Right renal cortex interstitium (tissue), 3 donors: ENCODE measurements around the gene BLID. TPM values are rescaled to one million over a fixed set of nuclear protein-coding genes. Genes with fewer than 3 reads are reported as not detected.

ENCODE experiments used
- DNase-seq, 3 donors: peaks; one replicate each; pipeline ENCODE4 v3.0.0-alpha.2; 2013; ENCODE audit warnings: low read depth in 3 of 3, low spot score in 2 of 3
- polyA plus RNA-seq, 3 donors: library from polyadenylated mRNA; unstranded; fragments of 120-200 nt; gene quantifications; one replicate each; pipeline ENCODE4 v1.2.1, GENCODE V29; 2013; ENCODE audit not compliant: insufficient read length in 3 of 3

Gene BLID
- polyA plus RNA-seq, 3 donors = not detected

- DNase-seq = no peak
Observed at GRCh38 chr11:122107566-122107965, 8.4 kb downstream of the BLID start.

DNA sequence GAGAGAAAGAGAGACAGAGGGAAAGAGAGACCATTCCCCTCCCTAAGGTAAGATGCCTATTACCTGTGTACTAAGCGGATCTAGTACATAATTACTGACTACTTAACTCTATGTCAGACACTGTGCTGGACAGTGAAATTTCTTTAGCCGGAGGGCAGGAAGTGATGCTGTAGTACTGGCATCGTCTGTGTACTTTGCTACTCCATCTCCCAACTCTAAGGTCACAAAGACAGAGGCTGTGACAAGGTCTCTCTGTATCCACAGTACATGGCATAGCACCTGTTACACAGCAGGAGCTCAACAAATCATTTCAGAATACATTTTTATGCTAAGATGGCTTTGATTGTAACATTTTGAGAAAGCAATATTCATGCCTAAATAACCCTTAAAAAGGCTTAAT lies 9.0 kb downstream of the BLID start:
- DNase-seq = no peak

DNA sequence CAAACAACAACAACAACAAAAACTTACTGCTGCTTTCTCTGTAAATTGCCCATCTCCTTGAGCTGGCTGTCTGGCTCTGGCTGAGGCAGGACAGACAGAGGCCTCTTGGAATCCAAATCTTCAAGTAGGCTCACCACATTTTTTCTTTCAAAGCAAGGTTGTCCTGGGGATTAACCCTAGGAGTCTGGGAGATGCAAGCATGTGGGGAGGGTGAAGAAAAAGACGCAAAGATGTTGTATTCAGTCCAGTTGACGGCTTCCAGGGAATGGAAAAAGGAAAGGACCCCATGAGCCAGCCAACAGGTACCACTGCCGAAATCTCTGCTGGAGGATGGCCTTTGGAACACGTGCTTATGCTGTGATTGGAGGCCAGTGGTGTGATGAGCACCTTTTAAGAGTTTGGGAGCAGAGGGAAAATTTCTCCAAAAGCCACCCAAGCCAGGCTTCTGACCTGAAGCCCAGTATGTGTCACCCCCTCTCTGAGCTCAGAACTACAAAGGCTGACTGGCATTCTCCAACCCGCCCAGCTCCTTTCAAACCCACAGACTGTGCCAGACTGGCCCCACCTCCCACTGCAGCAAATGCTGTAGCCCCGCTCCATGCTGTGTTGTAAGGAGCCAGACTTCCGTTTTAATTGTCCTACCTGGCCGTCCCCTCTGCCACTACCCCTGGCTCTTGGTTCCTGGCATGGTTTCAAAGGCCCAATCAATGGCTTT lies 10.8 kb downstream of the BLID start:
- no peak for DNase-seq

DNA sequence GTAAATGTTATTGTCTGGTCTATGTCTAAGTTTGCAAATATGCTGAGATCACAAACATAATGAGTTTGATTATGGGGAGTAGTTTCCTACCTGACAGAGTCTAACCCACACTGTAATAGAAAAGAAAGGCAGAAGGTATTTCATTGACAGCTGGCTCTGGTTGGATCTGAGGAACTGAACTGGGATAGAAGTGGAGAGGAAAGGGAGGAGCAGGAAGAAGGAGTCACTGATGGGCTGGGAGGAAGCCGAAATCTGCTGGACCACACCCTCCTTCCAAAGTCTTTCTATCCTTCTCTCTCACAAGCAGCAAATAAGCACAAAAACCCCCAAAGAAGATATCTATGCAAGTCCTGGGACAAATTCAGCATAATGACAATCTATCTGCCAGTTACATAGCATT lies 11.7 kb downstream of the BLID start:
- DNase-seq = no peak

DNA sequence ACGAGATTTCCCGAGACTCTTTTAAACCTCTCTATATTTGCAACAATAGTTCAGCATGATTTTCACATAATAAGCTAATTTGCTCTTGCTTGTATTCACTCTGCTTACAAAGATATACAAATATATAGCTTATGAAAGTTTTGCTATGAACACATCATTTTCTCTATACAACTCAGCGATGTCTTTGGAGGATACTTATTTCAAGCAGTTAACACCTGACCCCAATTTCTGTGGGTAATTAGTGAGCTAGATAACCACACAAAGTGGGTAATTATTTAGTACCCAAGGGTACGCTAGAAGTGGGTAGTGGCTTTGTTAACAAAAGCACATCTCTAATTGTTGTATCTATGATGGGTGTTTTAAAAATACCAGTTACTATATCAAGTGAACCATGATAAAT lies 12.3 kb downstream of the BLID start:
- DNase-seq = no peak

DNA sequence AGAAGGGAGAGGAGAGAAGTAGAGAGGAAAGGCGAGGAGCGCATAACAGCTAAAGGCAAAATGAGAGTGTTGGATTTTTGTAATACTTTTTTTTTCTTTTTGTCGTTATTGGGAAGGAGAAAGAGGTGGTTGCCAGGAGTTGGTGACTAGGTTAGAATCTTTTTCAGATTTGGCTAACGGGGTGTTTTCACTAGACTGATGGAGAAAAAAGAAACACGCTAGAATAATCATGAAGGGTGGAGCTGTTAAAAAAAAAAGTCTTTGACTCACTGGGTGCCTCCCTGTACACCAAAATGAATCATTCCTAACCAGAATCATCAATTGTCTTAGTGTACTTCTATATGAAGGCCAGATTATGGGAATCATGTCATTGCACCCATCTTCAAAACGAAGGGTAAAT lies 12.7 kb downstream of the BLID start:
- no peak for DNase-seq

- DNase-seq = no peak
Observed at GRCh38 chr11:122102426-122102825, 13.6 kb downstream of the BLID start.

GRCh38 chr11:122101625-122102291 lies 14.3 kb downstream of the BLID start:
- peak in 2 of 3 donors; percentile 80 to 81 for DNase-seq

DNA sequence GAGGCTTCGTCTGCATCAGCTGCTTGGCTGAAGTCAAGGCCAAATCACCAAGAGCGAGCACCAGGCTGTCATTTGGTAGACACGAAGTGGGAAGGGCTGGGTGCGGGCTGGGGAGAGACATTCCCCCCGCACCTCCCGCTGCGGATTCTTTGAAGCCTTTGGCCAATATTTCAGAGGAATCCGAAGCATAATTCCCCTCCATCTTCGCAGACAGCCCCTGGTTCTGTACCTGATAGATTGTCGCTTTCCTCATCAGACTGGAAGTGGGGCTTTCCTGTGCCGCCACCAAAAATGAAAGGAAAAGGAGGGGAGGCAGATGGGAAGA lies 15.3 kb downstream of the BLID start:
- DNase-seq = no peak

DNA sequence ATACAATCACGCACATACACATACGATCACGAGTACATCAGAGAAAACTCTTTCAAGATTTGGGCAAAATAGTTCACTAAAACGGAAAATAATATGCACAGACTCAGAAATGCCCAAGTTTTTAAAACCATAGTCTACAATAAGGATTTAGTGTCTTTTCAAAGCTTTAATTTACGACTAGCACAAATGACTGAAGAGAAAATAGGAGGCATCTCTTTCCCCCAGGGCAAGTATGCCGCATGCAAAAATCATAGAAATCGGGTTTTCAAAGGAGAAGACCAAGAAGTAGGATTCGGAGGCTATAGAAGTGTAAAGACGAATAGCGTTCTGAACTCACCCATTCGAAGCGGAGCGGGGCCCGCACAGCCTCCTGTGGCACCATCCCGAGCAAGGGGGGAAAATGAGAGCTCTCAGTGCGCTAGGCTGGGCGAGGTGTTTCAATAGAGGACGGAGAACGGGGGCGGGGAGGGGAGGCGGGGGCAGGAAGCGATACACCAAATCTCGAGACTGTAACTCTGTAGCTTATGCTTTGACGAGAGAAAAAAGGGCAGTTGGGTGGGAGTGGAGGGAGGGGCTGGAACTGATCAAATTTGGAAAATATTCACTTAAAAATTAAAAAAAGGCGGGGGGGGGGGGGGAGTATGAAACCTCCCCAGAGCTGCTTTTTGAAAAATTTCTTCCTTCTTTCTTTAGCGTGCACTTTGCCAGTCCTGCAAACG lies 15.8 kb downstream of the BLID start:
- no peak for DNase-seq

DNA sequence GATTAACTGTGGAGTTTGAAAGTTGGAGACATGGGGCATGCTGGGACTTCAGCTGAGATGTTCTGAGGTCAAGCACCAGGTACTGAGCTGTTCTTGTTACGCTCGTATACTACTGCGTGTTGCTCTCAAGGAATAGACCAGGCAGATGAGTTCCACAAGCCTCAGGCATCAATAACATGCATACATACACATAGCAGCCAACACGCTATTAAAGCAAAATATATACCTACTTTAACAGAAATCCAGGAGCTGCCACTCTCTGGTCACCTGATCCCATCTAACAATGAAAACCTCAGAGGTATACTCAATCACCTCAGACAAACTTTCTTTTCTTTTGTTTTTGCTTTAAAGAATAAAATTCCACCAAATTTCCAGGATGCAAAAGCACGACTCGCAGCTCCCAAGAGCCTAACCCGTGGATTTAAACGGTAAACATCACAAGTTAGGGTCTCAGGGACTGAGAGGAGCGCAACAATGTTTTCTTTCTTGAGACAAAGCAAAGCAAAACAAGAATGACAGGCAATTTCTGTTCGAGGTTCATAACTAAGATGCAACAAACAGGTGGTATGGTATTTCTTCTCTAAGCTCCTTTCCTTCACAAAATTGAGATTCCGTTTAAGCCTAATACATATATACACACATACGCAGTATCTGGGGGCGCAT lies 16.5 kb downstream of the BLID start:
- no peak for DNase-seq

GRCh38 chr11:122098261-122098980 lies 17.6 kb downstream of the BLID start:
- DNase-seq = no peak

DNA sequence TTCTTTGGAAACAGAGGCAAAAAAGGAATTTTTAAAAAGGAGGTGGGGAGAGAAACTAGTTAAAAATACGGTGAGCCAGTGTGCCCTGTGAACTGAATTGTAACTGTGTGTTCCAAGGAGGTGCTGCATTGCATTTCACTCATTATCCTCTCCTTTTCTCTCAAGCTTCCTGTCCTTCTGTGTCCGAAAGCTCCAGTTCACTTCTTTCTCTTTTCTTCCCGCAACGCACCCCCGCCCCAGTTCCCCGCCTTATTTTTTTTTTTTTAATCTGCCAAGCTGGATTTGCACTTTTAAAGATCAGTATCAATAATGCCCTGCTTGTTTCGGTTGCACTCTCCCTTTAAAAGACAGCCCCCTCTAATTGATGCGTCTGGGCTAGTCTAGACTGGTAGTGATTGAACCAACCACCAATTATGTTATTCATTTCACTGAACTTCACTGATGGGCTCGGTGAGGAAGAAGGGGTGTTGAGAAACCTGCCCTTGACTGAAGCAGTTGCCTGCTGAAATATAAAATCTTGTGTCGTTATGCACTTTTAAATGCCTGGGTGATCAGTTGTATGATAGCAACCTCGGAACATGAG lies 18.5 kb downstream of the BLID start:
- no peak for DNase-seq

DNA sequence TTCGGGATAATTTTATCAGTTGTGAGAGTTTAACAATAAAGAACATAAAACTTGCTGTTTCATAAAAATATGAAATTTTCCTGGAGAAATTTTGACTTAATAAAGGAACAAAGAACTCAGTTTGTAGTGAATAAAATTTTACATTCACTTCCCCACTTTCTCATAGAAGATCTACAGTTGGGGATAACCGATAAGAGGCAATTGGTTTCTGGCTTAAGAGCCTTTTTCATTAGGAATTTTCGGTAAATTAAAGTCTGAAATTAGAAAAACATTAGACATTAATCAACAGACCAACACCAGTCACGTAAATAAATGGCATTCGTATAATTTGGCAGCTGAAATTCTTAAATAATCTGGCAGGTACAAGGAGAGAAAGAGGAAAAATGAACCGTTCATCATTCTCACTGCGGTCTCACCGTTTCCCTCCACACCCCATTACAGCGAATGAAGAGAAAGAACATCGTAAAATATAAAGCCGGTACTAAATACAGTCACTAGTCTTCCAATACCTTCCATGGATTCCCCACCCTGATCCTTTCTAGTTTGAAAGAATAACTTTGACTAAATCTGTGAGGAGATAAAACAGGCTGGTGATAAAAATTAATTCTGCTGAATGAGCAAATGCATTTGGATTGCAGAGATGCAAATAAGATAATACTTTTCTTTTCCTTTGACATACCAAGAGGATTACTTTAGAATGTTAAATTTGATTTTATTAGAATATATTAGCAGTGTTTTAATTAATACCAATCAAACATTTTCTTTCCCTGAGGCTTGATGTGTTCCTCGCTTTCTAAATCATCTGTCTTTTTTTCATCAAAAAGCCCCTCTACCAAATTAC lies 19.5 kb downstream of the BLID start:
- DNase-seq = no peak

GRCh38 chr11:122095681-122096262 lies 20.2 kb downstream of the BLID start:
- DNase-seq = no peak

GRCh38 chr11:122094836-122095235 lies 21.2 kb downstream of the BLID start:
- DNase-seq = no peak

GRCh38 chr11:122093731-122094275 lies 22.2 kb downstream of the BLID start:
- no peak for DNase-seq

- no peak for DNase-seq
Observed at GRCh38 chr11:122091835-122092234, 24.2 kb downstream of the BLID start.

DNA sequence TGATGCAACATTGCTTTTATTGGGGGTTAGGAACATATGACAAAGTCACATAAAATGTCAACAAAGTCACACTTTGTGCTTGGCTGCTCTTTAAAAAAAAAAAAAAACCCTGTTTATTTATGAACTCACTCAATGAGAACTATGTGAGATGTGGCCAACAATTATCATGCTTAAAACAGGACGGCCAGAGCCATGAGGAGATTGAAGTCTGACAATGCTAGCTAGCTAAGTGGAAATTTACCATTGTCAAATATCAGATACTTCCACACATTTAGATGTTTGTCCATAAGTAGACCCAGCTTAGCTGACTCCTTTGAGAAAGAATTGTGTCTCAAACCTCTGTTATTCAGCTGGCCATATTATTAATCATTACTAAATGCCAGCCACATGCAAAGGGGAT lies 26.9 kb downstream of the BLID start:
- DNase-seq = no peak
